Stimulated activated CD4-positive, alpha-beta T cell treated with anti-CD3 and anti-CD28 coated beads, Interleukin-1b, Interleukin-23, amount 100 ng/mL, for 4 hours (primary cell): Measurements from ENCODE around the gene FOXP1.

ENCODE experiments used
- DNase-seq, 2 donors: peaks; one replicate each; pipeline ENCODE4 v3.0.0-alpha.2; 2020; ENCODE audit warnings: low read depth in 2 of 2

FOXP1 gene

GRCh38 chr3:71564361-71564760, 19.2 kb downstream of the FOXP1 start:
- DNase-seq = no peak

GRCh38 chr3:71563827-71564226, 19.7 kb downstream of the FOXP1 start:
- no peak for DNase-seq

- no peak for DNase-seq
Observed at GRCh38 chr3:71562938-71563337, 20.6 kb downstream of the FOXP1 start.

- DNase-seq = no peak
Observed at GRCh38 chr3:71560665-71561064, 22.9 kb downstream of the FOXP1 start.

- no peak for DNase-seq
Observed at GRCh38 chr3:71559578-71560162, 23.9 kb downstream of the FOXP1 start.

GRCh38 chr3:71559021-71559420, 24.5 kb downstream of the FOXP1 start:
- no peak for DNase-seq

GRCh38 chr3:71554649-71555048, 28.9 kb downstream of the FOXP1 start:
- DNase-seq = no peak

- no peak for DNase-seq
Observed at GRCh38 chr3:71551311-71551919, 32.1 kb downstream of the FOXP1 start.

- no peak for DNase-seq
Observed at GRCh38 chr3:71549951-71550350, 33.6 kb downstream of the FOXP1 start.

GRCh38 chr3:71548705-71549384, 34.7 kb downstream of the FOXP1 start:
- no peak for DNase-seq

- no peak for DNase-seq
Observed at GRCh38 chr3:71547249-71548198, 36.0 kb downstream of the FOXP1 start.

GRCh38 chr3:71546821-71547220, 36.7 kb downstream of the FOXP1 start:
- no peak for DNase-seq

GRCh38 chr3:71545330-71545729, 38.2 kb downstream of the FOXP1 start:
- DNase-seq = no peak

- no peak for DNase-seq
Observed at GRCh38 chr3:71543371-71544016, 40.0 kb downstream of the FOXP1 start.

- DNase-seq = no peak
Observed at GRCh38 chr3:71542521-71543370, 40.8 kb downstream of the FOXP1 start.

- DNase-seq = no peak
Observed at GRCh38 chr3:71541313-71541712, 42.2 kb downstream of the FOXP1 start.

GRCh38 chr3:71537211-71537611, 46.3 kb downstream of the FOXP1 start:
- DNase-seq = no peak

- no peak for DNase-seq
Observed at GRCh38 chr3:71536376-71536965, 47.1 kb downstream of the FOXP1 start.

- DNase-seq = no peak
Observed at GRCh38 chr3:71533588-71533987, 49.9 kb downstream of the FOXP1 start.

- no peak for DNase-seq
Observed at GRCh38 chr3:71532639-71533395, 50.7 kb downstream of the FOXP1 start.
